ENCODE results near the gene ZCCHC14. TPM values are rescaled to one million over a fixed set of nuclear protein-coding genes. Genes with fewer than 3 reads are reported as not detected.

ZCCHC14 gene
- total and polyA plus RNA-seq, 2 of the 8 experiments (the other 6 are each of a cell fraction or from before 2014, with no cell fraction given) = 8.2 to 28.2 TPM

- TF ChIP-seq EGR1 (IDR thresholded peaks at IDR 0.05; ENCODE audit: borderline replicate concordance, low read depth, low read length) = no peak
- TF ChIP-seq TEAD4 (IDR thresholded peaks at IDR 0.05; ENCODE audit: low read depth, low read length) = no peak
- TF ChIP-seq CTBP2 (IDR thresholded peaks at IDR 0.05; ENCODE audit: borderline replicate concordance, insufficient read depth, insufficient read length, low read length) = no peak
- TF ChIP-seq KDM4A (IDR thresholded peaks at IDR 0.05; ENCODE audit: low read depth, low read length, severe bottlenecking) = no peak
- no peak for TF ChIP-seq POU5F1 (IDR thresholded peaks at IDR 0.05; ENCODE audit: low read depth, low read length)
- TF ChIP-seq CHD1 (IDR thresholded peaks at IDR 0.05; ENCODE audit: low read depth, low read length) = no peak
Measured at GRCh38 chr16:87539113-87539512, 46.3 kb upstream of the ZCCHC14 start (continued).
